HepG2 (cell line): ENCODE results near the gene BCAS1. TPM values are rescaled to one million over a fixed set of nuclear protein-coding genes. Genes with fewer than 3 reads are reported as not detected.

Experiments
- ATAC-seq: fragments of 200-7000 bp; cut with Tn5 transposase; 3 replicates; pipeline ENCODE4 v1.9.1; 2020; ENCODE audit warnings: mild to moderate bottlenecking, moderate library complexity
- BruUV-seq: library from RNA; stranded (reverse); fragments of 400-500 nt; replicated peaks from 2 replicates; lab custom pipeline; 2021; lab: Mats Ljungman, UMichigan
- CTCF ChIA-PET: fragments of 300-600 bp; formaldehyde crosslinking; extraction: SDS; loops from one replicate; lab custom pipeline; 2021; ENCODE audit warnings: low total read pairs, inconsistent platforms, low intra/inter-chr PET ratio; lab: Yijun Ruan, JAX
- POLR2A ChIA-PET: fragments of 350-600 bp; sonication (Branson Sonifier 250); formaldehyde crosslinking; loops from one replicate; lab custom pipeline; 2020; ENCODE audit warnings: antibody characterized with exemption, inconsistent platforms; lab: Yijun Ruan, JAX
- DNase-seq: peaks from one replicate; pipeline ENCODE4 v3.0.0-alpha.2; 2015; ENCODE audit warnings: low spot score
- FAIRE-seq: peaks from 3 replicates; lab custom pipeline; 2011; peaks lifted over from hg19 to GRCh38; lab: Jason Lieb, UNC
- H2AFZ ChIP-seq: one replicate; pipeline ENCODE4 v1.6.1; 2011; ENCODE audit warnings: low read length, inconsistent platforms
- H3K27ac ChIP-seq: fragments of 300-600 bp; 3 replicates; pipeline ENCODE4 v1.8.0; 2011; ENCODE audit warnings: mixed run types, mild to moderate bottlenecking, mixed read lengths, low read length, inconsistent platforms; ENCODE audit not compliant: insufficient read depth; ENCODE audit errors: extremely low read length
- H3K27me3 ChIP-seq, 2 experiments: fragments of 200-600 bp in 1 of 2; 2 replicates in 1 of 2; 3 replicates in 1 of 2; pipeline versions ENCODE4 v1.6.0 to v1.8.0; 2011; ENCODE audit warnings: low read length in 2 of 2, mild to moderate bottlenecking in 2 of 2, moderate library complexity in 2 of 2, inconsistent platforms in 1 of 2; ENCODE audit not compliant: insufficient read depth in 2 of 2, control insufficient read depth in 1 of 2
- H3K36me3 ChIP-seq, 2 experiments: fragments of 200-600 bp in 1 of 2; replicated peaks in 1 of 2; 2 replicates in 1 of 2; 3 replicates in 1 of 2; pipeline versions ENCODE4 v1.5.1 to v1.8.0; 2011; ENCODE audit warnings: low read length in 2 of 2, inconsistent platforms in 1 of 2; ENCODE audit not compliant: insufficient read depth in 2 of 2, control insufficient read depth in 1 of 2
- H3K4me1 ChIP-seq: 2 replicates; pipeline ENCODE4 v1.5.1; 2012; ENCODE audit warnings: low read length, inconsistent platforms; ENCODE audit not compliant: insufficient read depth
- H3K4me2 ChIP-seq: 2 replicates; pipeline ENCODE4 v1.6.0; 2011; ENCODE audit warnings: low read depth, low read length, inconsistent platforms
- H3K4me3 ChIP-seq, 3 experiments: fragments of 200-600 bp in 1 of 3; sonication (generic), shearing (Covaris generic) in 1 of 3; replicated peaks in 1 of 3; 2 replicates each; pipeline ENCODE4 v1.5.1; 2011 to 2016; ENCODE audit warnings: low read length in 3 of 3, inconsistent platforms in 2 of 3, low read depth in 2 of 3, mild to moderate bottlenecking in 2 of 3, control low read depth in 1 of 3, mixed read lengths in 1 of 3; ENCODE audit not compliant: insufficient read depth in 1 of 3
- H3K79me2 ChIP-seq: one replicate; pipeline ENCODE4 v1.6.1; 2011; ENCODE audit warnings: low read length, inconsistent platforms; ENCODE audit not compliant: insufficient read depth
- H3K9ac ChIP-seq: 2 replicates; pipeline ENCODE4 v1.6.0; 2011; ENCODE audit warnings: mild to moderate bottlenecking, low read depth, low read length, inconsistent platforms; ENCODE audit not compliant: insufficient read depth
- H3K9me3 ChIP-seq: 2 replicates; pipeline ENCODE4 v1.5.1; 2012; ENCODE audit warnings: mild to moderate bottlenecking, low read length
- H4K20me1 ChIP-seq: 2 replicates; pipeline ENCODE4 v1.6.0; 2011; ENCODE audit warnings: inconsistent platforms, mild to moderate bottlenecking, low read length, moderate library complexity; ENCODE audit not compliant: insufficient read depth
- SUZ12 ChIP-seq: fragments of 150-350 bp; IDR thresholded peaks from 2 replicates; pipeline ENCODE4 v1.6.1; 2014; ENCODE audit warnings: low read depth, low read length
- TCF7L2 ChIP-seq: IDR thresholded peaks from 2 replicates; pipeline ENCODE4 v1.6.1; 2011; ENCODE audit warnings: mild to moderate bottlenecking, low read depth, low read length, moderate library complexity
- ZNF501 ChIP-seq: sonication (generic); formaldehyde crosslinking; IDR thresholded peaks from 2 replicates; pipeline ENCODE4 v1.5.1; 2020; ENCODE audit warnings: mild to moderate bottlenecking, moderate library complexity, missing genetic modification reagents
- WGBS: methylation state at CpG from one replicate; pipeline ENCODE4 v1.1.6; 2017; ENCODE audit warnings: low lambda C conversion rate; 5-methylcytosine and 5-hydroxymethylcytosine counted together
- in situ Hi-C: cut with HindIII; loops from 2 replicates; pipeline ENCODE4 v1.10.0; 2017; ENCODE audit warnings: low pct_unique_long_range_greater_than_20kb; ENCODE audit not compliant: extremely low pct_ligation_motif_present
- intact Hi-C: fragments of 100-400 bp; cut with micrococcal nuclease; formaldehyde crosslinking; loops from one replicate; pipeline ENCODE4 v1.10.0; 2022; ENCODE audit not compliant: unreplicated experiment
- polyA plus RNA-seq, 8 experiments: library from polyadenylated mRNA; depleted of rRNA in 3 of 8; stranded (reverse) in 7 of 8; unstranded in 1 of 8; fragments of >200 nt; fragmentation: Illumina TruSeq in 4 of 8; extraction: Trizol in 4 of 8; gene quantifications; 2 replicates each; pipeline versions ENCODE4 v1.2.1 to v1.2.3, GENCODE V29; 2011 to 2016; ENCODE audit warnings: low read depth in 4 of 8, missing spikeins in 1 of 8, mixed read lengths in 1 of 8; ENCODE audit not compliant: insufficient read depth in 1 of 8
- total RNA-seq, 5 experiments: library from RNA; depleted of rRNA; stranded (reverse); fragments of >200 nt; fragmentation: Illumina TruSeq; extraction: Trizol; gene quantifications; 2 replicates each; pipeline ENCODE4 v1.2.3, GENCODE V29; 2016; ENCODE audit warnings: low read depth in 1 of 5
- TF ChIP-seq, protein P1 (sequence below): sonication (generic); formaldehyde crosslinking; IDR thresholded peaks from 2 replicates; pipeline ENCODE4 v1.5.0; 2020; ENCODE audit warnings: mild to moderate bottlenecking, missing genetic modification reagents, borderline replicate concordance
- TF ChIP-seq, protein P2 (sequence below): IDR thresholded peaks from 2 replicates; pipeline ENCODE4 v1.6.1; 2016; ENCODE audit warnings: missing biosample characterization, missing genetic modification reagents, low read depth

The BCAS1 gene
- total and polyA plus RNA-seq, 2 of the 13 experiments (the other 11 are each of a cell fraction or from before 2014, with no cell fraction given): 0.55 to 0.91 TPM

DNA sequence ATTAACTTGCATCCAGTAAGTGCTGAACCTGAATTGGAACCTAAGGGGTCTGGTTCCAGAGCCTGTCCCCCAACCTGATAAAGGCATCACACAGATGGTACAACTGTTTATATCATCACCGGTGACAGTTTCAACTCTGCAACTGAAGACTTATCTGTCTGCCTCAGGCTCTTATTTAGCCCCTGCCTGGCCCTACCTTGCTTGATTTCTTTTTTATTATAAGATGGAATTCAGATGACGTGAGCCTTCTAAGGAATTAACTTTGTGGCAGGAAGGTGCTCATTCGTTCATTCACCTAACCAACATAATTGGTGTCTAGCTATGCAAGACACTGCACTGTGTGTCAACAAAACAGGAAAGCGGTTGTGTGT is 175.0 kb downstream of the BCAS1 start:
- no peaks in the 10 kb centered on the region for H3K79me2 ChIP-seq
- FAIRE-seq (no peak), ATAC-seq (no peak), DNase-seq (no peak)
- intact Hi-C loops (no loop called here), in situ Hi-C loops (no loop called here)
- H3K9me3 ChIP-seq: no peaks in the 10 kb centered on the region
- H2AFZ ChIP-seq: no peak overlapping the region
- H3K9ac ChIP-seq: no peak overlapping the region
- no peaks in the 10 kb centered on the region for H3K36me3 ChIP-seq
- no peak overlapping the region for H3K4me2 ChIP-seq
- H3K27ac ChIP-seq: no peak overlapping the region
- BruUV-seq: no TSS peak
- H3K27me3 ChIP-seq: peaks cover 1 to 9% of the 10 kb centered on the region in 2 experiments; a peak in 1 of 5 replicates
- H3K4me3 ChIP-seq: no peak overlapping the region
- TF ChIP-seq, protein P1, sequence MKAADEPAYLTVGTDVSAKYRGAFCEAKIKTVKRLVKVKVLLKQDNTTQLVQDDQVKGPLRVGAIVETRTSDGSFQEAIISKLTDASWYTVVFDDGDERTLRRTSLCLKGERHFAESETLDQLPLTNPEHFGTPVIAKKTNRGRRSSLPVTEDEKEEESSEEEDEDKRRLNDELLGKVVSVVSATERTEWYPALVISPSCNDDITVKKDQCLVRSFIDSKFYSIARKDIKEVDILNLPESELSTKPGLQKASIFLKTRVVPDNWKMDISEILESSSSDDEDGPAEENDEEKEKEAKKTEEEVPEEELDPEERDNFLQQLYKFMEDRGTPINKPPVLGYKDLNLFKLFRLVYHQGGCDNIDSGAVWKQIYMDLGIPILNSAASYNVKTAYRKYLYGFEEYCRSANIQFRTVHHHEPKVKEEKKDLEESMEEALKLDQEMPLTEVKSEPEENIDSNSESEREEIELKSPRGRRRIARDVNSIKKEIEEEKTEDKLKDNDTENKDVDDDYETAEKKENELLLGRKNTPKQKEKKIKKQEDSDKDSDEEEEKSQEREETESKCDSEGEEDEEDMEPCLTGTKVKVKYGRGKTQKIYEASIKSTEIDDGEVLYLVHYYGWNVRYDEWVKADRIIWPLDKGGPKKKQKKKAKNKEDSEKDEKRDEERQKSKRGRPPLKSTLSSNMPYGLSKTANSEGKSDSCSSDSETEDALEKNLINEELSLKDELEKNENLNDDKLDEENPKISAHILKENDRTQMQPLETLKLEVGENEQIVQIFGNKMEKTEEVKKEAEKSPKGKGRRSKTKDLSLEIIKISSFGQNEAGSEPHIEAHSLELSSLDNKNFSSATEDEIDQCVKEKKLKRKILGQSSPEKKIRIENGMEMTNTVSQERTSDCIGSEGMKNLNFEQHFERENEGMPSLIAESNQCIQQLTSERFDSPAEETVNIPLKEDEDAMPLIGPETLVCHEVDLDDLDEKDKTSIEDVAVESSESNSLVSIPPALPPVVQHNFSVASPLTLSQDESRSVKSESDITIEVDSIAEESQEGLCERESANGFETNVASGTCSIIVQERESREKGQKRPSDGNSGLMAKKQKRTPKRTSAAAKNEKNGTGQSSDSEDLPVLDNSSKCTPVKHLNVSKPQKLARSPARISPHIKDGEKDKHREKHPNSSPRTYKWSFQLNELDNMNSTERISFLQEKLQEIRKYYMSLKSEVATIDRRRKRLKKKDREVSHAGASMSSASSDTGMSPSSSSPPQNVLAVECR (CRISPR knock-in tag): no peak
- TF ChIP-seq, protein P2, sequence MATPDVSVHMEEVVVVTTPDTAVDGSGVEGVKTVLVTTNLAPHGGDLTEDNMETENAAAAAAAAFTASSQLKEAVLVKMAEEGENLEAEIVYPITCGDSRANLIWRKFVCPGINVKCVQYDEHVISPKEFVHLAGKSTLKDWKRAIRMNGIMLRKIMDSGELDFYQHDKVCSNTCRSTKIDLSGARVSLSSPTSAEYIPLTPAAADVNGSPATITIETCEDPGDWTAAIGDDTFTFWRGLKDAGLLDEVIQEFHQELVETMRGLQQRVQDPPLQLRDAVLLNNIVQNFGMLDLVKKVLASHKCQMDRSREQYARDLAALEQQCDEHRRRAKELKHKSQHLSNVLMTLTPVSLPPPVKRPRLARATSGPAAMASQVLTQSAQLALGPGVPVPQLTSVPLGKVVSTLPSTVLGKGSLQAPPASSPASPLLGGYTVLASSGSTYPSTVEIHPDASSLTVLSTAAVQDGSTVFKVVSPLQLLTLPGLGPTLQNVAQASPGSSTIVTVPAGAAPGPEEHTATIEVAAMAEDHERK (CRISPR knock-in tag): no peak
- TF ChIP-seq ZNF501 (CRISPR knock-in tag) (no peak), SUZ12 (no peak), TCF7L2 (no peak)
- 37% methylated on average over 4 of the region's 4 CpGs for WGBS
- ChIA-PET CTCF (no interaction called here), POLR2A (no interaction called here)
- no peaks in the 10 kb centered on the region for H4K20me1 ChIP-seq
- peaks cover 35% of the 10 kb centered on the region for H3K4me1 ChIP-seq
